ENCODE data around the gene FNIP2.

GRCh38 chr4:158824425-158825274, 55.8 kb downstream of the FNIP2 start:
- TF ChIP-seq, protein P1, sequence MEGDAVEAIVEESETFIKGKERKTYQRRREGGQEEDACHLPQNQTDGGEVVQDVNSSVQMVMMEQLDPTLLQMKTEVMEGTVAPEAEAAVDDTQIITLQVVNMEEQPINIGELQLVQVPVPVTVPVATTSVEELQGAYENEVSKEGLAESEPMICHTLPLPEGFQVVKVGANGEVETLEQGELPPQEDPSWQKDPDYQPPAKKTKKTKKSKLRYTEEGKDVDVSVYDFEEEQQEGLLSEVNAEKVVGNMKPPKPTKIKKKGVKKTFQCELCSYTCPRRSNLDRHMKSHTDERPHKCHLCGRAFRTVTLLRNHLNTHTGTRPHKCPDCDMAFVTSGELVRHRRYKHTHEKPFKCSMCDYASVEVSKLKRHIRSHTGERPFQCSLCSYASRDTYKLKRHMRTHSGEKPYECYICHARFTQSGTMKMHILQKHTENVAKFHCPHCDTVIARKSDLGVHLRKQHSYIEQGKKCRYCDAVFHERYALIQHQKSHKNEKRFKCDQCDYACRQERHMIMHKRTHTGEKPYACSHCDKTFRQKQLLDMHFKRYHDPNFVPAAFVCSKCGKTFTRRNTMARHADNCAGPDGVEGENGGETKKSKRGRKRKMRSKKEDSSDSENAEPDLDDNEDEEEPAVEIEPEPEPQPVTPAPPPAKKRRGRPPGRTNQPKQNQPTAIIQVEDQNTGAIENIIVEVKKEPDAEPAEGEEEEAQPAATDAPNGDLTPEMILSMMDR (conservative IDR thresholded peaks at IDR 0.05; ENCODE audit: low read length): no peak
- TF ChIP-seq EZH2phosphoT487 (IDR thresholded peaks at IDR 0.05; ENCODE audit: borderline replicate concordance): no peak
